Fibroblast of skin of left quadriceps (primary cell): ENCODE results near the gene RDX.

Source experiments
- DNase-seq, 2 experiments: peaks; one replicate each; pipeline ENCODE4 v3.0.0-alpha.2; 2013; ENCODE audit warnings: low read depth in 2 of 2

The RDX gene

DNA sequence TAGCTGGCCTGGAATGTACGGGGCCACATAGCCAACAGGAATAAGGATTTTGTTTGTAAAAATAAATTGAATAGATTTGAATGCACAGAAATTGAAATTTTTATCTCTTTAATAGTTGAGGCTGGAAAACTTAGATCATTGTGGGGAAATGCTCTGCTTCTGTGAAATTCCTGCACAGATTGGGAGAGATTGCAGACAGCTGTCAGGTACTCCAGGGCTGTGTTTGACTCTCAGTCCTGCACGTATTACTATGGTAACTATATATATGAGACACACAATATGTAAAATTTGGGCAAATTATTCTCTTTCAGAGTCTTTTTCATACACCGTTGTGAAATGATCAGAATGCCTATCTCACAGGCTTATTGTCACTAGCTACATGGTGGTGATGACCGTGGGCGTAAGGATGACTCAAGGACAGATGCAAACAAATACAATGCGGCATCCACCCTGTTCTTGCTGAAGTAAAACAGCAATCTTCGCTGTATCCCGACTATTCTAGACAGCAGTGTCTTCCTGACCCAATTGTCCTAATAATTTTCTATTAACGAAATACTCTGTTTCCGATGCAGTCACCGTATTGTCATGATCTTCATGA is 123.8 kb downstream of the RDX start:
- no peak for DNase-seq

GRCh38 chr11:110169738-110170137 is 126.7 kb downstream of the RDX start:
- no peak for DNase-seq

DNA sequence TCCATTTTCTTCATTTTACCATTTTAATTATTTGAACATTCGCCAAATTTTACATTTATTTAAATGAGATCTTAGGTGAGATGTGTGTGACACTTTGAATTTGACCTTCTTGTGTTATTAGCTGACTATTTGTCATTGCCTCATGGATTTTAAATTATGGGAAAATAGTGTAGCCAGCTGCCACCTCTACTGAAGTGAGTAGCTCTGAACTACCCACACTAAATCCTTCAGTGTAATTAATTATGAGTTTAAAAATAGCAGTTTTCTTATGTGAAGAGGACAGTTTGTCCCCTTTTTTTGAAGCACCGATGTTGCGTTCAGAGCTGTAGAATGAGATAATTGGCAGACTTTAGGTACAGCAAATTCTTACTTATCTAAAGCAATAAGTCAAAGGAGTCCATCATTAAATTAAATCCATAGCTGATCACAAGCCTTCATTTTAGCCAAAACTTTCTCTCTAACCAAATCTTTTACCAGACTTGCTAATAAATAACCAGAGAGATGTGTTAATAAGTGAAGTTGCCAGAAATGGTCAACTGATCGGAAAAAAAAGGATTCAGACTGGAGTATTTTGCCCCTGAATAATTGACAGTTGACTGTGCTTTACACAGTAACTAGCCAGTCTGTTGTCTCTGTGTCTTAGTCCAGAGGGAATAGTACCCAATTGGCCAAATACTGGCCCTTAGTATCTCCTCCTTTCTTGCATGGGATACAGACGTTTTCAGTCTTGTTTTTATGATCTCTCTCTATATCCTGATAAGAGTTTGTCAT is 128.2 kb downstream of the RDX start:
- DNase-seq = no peak

GRCh38 chr11:110165039-110165925 is 131.1 kb downstream of the RDX start:
- no peak for DNase-seq

GRCh38 chr11:110162216-110162615 is 134.2 kb downstream of the RDX start:
- no peak for DNase-seq

GRCh38 chr11:110161061-110161460 is 135.4 kb downstream of the RDX start:
- no peak for DNase-seq

GRCh38 chr11:110160437-110160836 is 136.0 kb downstream of the RDX start:
- no peak for DNase-seq

GRCh38 chr11:110160016-110160415 is 136.4 kb downstream of the RDX start:
- DNase-seq = no peak

- no peak for DNase-seq
Observed at GRCh38 chr11:110159476-110159875, 136.9 kb downstream of the RDX start.

DNA sequence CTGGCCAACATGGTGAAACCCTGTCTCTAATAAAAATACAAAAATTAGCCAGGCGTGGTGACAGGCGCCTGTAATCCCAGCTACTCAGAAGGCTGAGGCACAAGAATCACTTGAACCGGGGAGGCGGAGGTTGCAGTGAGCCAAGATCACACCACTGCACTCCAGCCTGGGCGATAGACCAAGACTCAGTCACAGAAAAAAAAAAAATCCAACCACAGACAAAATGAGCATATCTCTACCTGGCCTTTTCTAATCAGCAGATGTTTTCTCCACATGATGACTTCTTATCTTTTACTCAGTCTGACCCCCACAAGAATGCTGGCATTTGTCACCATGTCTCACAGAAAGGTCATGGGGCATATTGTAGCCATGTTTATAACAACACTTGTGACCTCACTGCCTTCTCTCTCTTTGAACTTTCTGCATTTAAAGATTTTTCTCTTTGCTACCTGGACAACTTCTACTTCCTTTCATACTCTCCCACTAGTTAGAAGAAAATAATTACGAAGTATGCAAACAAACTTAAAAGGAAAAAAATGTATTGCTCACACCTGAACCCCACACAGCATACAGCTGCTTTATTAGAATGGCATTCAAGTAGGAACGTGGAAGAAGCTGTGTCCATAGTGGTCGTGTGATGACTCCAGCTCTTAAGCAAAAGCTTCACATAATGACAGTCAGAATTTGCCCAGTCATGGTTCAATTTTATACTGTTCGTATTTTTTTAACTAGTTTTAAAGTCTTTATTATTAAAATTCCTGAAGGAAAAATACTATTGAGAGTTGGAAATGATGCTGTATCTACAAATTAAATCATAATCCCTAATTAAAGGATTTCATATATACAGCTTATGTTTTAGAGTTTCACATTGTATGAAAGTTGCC is 137.9 kb downstream of the RDX start:
- DNase-seq = no peak

DNA sequence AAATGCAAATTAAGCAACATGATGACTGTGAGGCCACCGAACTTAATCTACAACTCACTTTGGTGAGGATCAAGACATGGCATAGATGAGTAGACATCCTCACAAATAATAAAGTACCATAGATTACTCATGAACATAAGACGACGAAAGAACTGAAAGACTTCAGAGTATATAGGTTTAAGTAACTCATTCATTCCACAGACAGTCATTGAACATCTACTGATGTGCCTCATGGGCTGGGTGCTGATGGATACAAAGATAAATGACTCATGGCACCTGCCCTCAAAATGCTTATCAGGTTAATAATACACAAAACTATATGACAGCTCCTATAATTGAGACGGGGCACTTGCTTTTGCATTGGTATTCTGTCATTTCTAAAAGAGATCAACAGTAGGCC is 139.9 kb downstream of the RDX start:
- no peak for DNase-seq

DNA sequence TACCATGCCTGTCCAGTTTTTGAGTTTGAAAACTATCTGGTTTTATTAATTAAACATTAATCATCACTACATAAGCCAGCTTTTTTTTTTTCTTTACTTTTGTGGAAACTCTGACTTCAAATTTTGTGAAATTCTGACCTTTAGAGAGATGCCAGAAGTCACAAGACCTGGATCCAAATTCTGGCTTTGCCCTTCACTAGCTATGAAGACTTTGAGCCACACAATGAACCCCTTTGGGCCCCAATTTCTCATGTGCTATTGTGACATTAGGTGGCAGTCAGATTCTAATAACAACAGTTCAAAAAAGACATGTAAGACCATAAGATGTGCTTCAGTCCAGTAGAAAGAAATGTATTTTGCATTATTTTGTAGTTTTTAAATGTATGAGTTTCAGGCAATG is 142.9 kb downstream of the RDX start:
- no peak for DNase-seq

GRCh38 chr11:110152199-110152598 is 144.2 kb downstream of the RDX start:
- no peak for DNase-seq

DNA sequence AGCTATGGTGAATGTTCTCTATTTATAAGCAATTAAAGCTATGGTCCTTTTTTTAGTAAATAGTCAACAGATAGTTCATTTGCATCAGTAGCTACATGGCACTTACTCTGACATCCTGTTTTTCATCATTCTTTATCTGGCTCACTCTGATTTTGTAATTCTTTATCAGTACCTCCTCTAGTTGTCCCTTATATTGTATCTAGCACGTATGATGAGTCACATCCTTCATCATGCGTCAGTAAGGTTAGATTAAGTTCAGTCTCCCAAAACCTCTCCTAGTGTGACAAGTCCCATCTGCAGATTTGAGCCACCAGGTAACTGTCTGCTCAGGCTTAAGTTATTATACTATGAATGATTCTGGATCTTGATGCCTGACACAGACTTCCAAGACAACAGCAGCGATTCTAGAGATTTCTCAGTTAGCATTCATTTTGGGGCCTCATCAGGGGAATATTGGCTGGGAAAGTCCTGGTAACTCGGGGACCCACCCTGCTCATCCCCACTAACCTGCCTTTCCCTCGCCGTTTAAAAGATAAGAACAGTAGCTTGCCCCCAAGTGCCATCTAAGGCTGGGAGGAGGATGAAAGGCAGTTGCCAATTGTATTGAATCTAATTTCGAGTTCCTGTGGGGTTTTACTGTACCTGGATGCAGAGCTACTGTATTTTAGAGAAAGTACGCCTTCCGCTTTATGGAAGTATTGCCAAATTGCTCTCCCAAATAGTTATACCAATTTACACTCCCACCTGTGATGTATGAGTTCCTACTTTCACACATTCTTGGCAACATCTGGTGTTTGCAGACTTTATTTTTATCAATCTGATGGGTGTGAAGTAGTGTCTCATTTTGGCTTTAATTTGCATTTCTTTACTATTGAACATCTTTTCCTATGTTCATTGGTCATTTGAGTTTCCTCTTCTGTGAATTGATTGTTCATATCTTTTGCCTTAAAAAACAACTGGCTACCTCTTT is 147.4 kb downstream of the RDX start:
- peak in 1 of 2 experiments; percentile 8 for DNase-seq

DNA sequence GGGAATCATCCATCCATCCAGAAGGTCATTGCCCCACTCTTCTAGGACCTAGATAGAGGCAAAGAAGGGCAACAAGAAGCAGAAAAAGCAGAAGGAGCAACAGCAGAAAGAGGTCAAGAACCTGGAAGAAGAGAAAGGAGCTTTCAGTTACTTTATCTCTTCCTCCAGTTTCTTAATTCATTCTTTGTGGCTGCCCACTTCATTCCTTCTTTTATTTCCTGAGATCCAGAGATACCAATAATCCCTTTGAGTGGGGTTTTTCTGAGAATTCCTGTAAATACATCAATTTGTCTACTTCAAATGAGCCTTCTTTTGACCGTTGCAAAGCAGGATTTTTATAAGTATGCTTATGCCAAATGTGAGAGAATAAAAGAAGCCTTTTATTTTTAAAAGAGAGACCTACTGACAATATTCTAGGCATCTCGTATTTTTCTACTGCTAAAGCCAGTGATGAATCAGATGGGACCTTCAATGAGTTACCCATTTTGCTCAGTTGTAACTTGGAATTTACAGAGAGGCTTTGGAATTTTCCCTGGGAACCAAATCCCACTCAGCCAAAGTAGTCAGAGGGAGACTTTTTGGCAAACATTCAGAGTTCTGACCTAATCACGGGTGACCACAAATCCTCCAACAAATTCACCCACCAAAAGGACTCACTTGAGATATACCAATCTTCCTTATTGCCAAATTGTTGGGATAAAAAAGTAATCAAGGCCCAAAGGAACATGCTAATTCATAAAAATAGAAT is 148.3 kb downstream of the RDX start:
- peak; percentile 55 to 57 for DNase-seq

DNA sequence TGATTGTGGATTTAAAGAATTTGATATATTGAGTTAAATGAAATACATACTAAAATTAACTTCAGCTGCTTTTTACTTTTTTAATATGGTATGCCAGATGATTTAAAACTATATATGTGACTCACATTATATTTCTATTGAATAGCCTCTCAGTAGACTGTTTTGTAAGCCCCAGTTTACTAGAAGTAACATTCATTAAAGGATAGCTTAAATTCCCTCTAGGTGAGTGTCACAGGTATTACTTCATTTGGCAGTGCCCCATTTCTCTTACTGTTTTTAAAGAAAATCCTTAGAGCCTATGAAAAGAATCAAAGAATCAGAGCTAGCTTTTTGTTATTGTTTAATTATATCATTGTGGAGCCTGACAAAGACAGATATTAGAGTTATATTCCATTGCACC is 154.6 kb downstream of the RDX start:
- DNase-seq = no peak

DNA sequence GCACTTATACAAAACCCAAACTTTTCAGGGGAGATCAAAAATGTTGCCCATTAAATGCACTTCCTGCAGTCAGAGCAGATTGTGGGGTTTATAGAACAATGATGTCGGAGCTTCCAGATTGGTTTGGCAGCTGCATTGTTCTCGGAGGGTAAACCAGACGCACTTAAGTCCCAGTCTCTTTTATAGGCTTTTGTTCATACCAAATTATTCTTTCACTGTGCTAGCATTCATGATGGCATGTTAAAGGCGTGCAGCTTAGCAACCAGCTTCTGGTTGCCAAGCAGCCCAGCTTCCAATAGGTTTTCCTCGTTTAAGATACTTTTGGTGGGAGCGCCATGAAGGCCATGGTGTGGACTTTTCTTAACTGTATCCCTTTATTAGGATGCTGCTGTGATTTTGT is 162.3 kb downstream of the RDX start:
- no peak for DNase-seq

- DNase-seq = no peak
Observed at GRCh38 chr11:110133160-110133559, 163.3 kb downstream of the RDX start.

GRCh38 chr11:110131386-110132123 is 164.9 kb downstream of the RDX start:
- DNase-seq = no peak
